Lung (tissue), 12 donors: ENCODE data around the gene UTP11. TPM values are rescaled to one million over a fixed set of nuclear protein-coding genes. Genes with fewer than 3 reads are reported as not detected.
"Not testable (repeated sequence)": the region's sequence is repeated elsewhere in the genome, so short reads cannot be mapped to it uniquely, and the experiment has no call there.

Source experiments
- ATAC-seq: fragments of 200-7000 bp; cut with Tn5 transposase; one replicate; pipeline ENCODE4 v1.9.1; 2020; ENCODE audit warnings: moderate number of reproducible peaks; ENCODE audit not compliant: insufficient read depth, low FRiP score
- DNase-seq, 3 donors: peaks; one replicate each; pipeline ENCODE4 v3.0.0-alpha.2; 2013 to 2017
- H3K27ac ChIP-seq, 2 donors: one replicate each; pipeline ENCODE4 v1.5.1; 2013; ENCODE audit warnings: mild to moderate bottlenecking in 2 of 2, moderate library complexity in 2 of 2, control low read depth in 1 of 2, inconsistent platforms in 1 of 2, low read depth in 1 of 2, low read length in 1 of 2
- H3K27me3 ChIP-seq, 3 donors: one replicate each; pipeline ENCODE4 v1.5.1; 2013; ENCODE audit warnings: low read length in 2 of 3; ENCODE audit not compliant: control insufficient read depth in 3 of 3, insufficient read depth in 3 of 3
- H3K36me3 ChIP-seq, 4 donors: one replicate each; pipeline ENCODE4 v1.5.1; 2013; ENCODE audit warnings: low read length in 4 of 4, mild to moderate bottlenecking in 1 of 4, moderate library complexity in 1 of 4; ENCODE audit not compliant: control insufficient read depth in 4 of 4, insufficient read depth in 4 of 4
- H3K4me1 ChIP-seq, 5 donors: one replicate each; pipeline ENCODE4 v1.5.1; 2013; ENCODE audit warnings: low read length in 5 of 5, mild to moderate bottlenecking in 2 of 5, moderate library complexity in 1 of 5; ENCODE audit not compliant: control insufficient read depth in 5 of 5, insufficient read depth in 5 of 5
- H3K4me3 ChIP-seq: one replicate; pipeline ENCODE4 v1.5.1; 2013; ENCODE audit warnings: mild to moderate bottlenecking, control low read depth, moderate library complexity
- H3K9ac ChIP-seq, 2 donors: one replicate each; pipeline ENCODE4 v1.5.1; 2013; ENCODE audit warnings: low read length in 2 of 2, control low read depth in 1 of 2; ENCODE audit not compliant: insufficient read depth in 1 of 2
- H3K9me3 ChIP-seq, 4 donors: one replicate each; pipeline ENCODE4 v1.5.1; 2013; ENCODE audit warnings: low read length in 3 of 4, mild to moderate bottlenecking in 1 of 4, moderate library complexity in 1 of 4; ENCODE audit not compliant: control insufficient read depth in 4 of 4, insufficient read depth in 3 of 4
- CTCF ChIP-seq: IDR thresholded peaks from 2 replicates; pipeline ENCODE4 v1.5.1; 2012; ENCODE audit warnings: mild to moderate bottlenecking; ENCODE audit errors: control extremely low read depth, extremely low read depth
- WGBS, 2 donors: extraction: QIAGEN DNeasy Blood & Tissue Kit; methylation state at CpG; one replicate each; pipeline ENCODE4 v1.1.7; 2013; 5-methylcytosine and 5-hydroxymethylcytosine counted together
- polyA plus RNA-seq, 2 donors: library from polyadenylated mRNA; stranded (reverse); fragments of 200-250 nt; gene quantifications; one replicate each; pipeline ENCODE4 v1.2.1, GENCODE V29; 2013
- total RNA-seq, 2 donors: library from RNA; depleted of rRNA in 1 of 2; stranded (reverse); fragments of >200 nt in 1 of 2; gene quantifications; one replicate each; pipeline ENCODE4 v1.2.1, GENCODE V29; 2014 to 2021
- donor health status: control.
- donor health status: control.
- donor health status: Bipolar disorder and iron deficiency.
- donor health status: healthy.
- donor health status: DM: yes; HTN: yes; CAD: no.

Gene UTP11
- total and polyA plus RNA-seq, 4 donors, result 27.3 to 33.7 (median 31.1) TPM

GRCh38 chr1:38029685-38030511 lies 17.4 kb downstream of the UTP11 start:
- Histone ChIP-seq H3K4me1 (peaks cover 2 to 30% (median 11%) of the 10 kb centered on the region in 5 donors), H3K9me3 (no peaks in the 10 kb centered on the region), H3K27me3 (no peaks in the 10 kb centered on the region), H3K9ac (no peak overlapping the region), H3K4me3 (no peak overlapping the region), H3K36me3 (peaks cover 4 to 13% (median 9%) of the 10 kb centered on the region in 4 donors), H3K27ac (no peak overlapping the region)
- no peak for TF ChIP-seq CTCF
- peak; percentile 56 to 78 (median 64) for DNase-seq
- 13 to 14% methylated on average over 12 of the region's 12 CpGs for WGBS, 2 donors
- ATAC-seq, result no peak

- Histone ChIP-seq H3K9ac (no peak overlapping the region), H3K4me1 (peaks cover 2 to 30% (median 11%) of the 10 kb centered on the region in 5 donors), H3K27ac (no peak overlapping the region), H3K4me3 (no peak overlapping the region), H3K36me3 (peaks cover 0 to 7% (median 0%) of the 10 kb centered on the region in 4 donors), H3K27me3 (no peaks in the 10 kb centered on the region), H3K9me3 (no peaks in the 10 kb centered on the region)
- WGBS, 2 donors, result 74% methylated on average over 17 of the region's 17 CpGs
- peak in 1 of 3 donors; percentile 17 for DNase-seq
- TF ChIP-seq CTCF, result no peak
- no peak for ATAC-seq
Observed at GRCh38 chr1:38030596-38031512, 18.3 kb downstream of the UTP11 start.

DNA sequence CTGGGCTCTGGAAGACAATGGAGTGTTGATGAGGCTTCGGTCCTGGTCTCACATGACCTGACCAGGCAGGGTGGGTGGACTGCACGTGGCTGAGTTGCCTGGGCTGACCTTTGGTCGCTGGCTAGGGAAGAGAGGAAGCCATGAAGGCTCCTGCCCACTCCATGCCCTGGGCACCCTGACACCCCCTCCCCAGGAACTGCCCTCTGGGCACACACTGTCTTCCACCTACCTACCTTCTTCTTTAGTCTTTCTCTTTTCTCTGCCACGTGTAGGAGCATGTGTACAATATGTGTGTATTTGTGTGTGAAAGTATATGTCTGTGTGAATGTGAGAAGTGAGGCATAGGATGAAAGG lies 19.0 kb downstream of the UTP11 start:
- DNase-seq, result no peak
- Histone ChIP-seq H3K9me3 (no peaks in the 10 kb centered on the region), H3K27me3 (no peaks in the 10 kb centered on the region), H3K9ac (no peak overlapping the region), H3K36me3 (peaks cover 0 to 3% (median 0%) of the 10 kb centered on the region in 4 donors), H3K27ac (no peak overlapping the region), H3K4me1 (peaks cover 2 to 30% (median 11%) of the 10 kb centered on the region in 5 donors), H3K4me3 (no peak overlapping the region)
- 71 to 87% methylated on average over 4 of the region's 4 CpGs for WGBS, 2 donors
- no peak for TF ChIP-seq CTCF
- no peak for ATAC-seq

DNA sequence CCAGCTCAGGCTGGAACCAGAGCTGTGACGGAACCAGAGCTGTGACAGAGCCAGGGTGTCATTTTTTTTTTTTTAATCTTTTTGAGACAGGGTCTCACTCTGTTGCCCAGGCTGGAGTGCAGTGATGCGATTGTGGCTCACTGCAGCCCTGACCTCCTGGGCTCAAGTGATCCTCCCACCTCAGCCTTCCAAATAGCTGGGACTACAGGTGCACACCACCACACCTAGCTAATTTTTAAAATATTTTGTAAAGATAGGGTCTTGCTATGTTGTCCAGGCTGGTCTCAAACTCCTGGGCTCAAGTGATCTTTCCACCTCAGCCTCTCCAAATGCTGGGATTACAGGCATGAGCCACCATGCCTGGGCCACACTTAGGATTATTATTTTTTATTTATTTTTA lies 20.5 kb downstream of the UTP11 start:
- H3K4me1 ChIP-seq, result peaks cover 2 to 30% (median 11%) of the 10 kb centered on the region in 5 donors
- ATAC-seq, H3K36me3 ChIP-seq, DNase-seq, H3K4me3 ChIP-seq, H3K27me3 ChIP-seq, H3K9me3 ChIP-seq, H3K9ac ChIP-seq, H3K27ac ChIP-seq: not testable (repeated sequence)
- WGBS, 2 donors, result 94 to 97% methylated on average over 2 of the region's 2 CpGs
